Measurements from ENCODE around the gene ZNF691.
"Not testable (repeated sequence)": the region's sequence is repeated elsewhere in the genome, so short reads cannot be mapped to it uniquely, and the experiment has no call there.

ZNF691 gene

GRCh38 chr1:42846257-42847110, at the start of gene ZNF691:
ZNF691 (plus strand) TSS chr1:42846613; CDS start chr1:42849659, 3,046 bp downstream.
- peak; percentile 92 to 93 for DNase-seq

- no peak for DNase-seq
These were observed 49.0 kb upstream of the ZNF691 start for GRCh38 chr1:42797414-42797813.

GRCh38 chr1:42797979-42798378, 48.4 kb upstream of the ZNF691 start:
- DNase-seq, result no peak

GRCh38 chr1:42801832-42802473, 44.5 kb upstream of the ZNF691 start:
- no peak for DNase-seq

GRCh38 chr1:42806171-42806570, 40.2 kb upstream of the ZNF691 start:
- no peak for DNase-seq

GRCh38 chr1:42806593-42806992, 39.8 kb upstream of the ZNF691 start:
- no peak for DNase-seq

GRCh38 chr1:42807056-42807668, 39.3 kb upstream of the ZNF691 start:
- DNase-seq, result no peak

GRCh38 chr1:42814815-42815214, 31.6 kb upstream of the ZNF691 start:
- DNase-seq, result not testable (repeated sequence)

GRCh38 chr1:42815941-42816584, 30.4 kb upstream of the ZNF691 start:
- DNase-seq, result no peak

- DNase-seq, result peak; percentile 92 to 93
These were observed 29.6 kb upstream of the ZNF691 start, which contains the start of the genes ERMAP and SVBP for GRCh38 chr1:42816585-42817439. ERMAP (plus strand) TSS chr1:42817122; CDS start chr1:42830449, 13,327 bp downstream. SVBP (minus strand) TSS chr1:42817397; CDS start chr1:42816544, 853 bp downstream.

GRCh38 chr1:42817440-42817767, 29.0 kb upstream of the ZNF691 start:
- no peak for DNase-seq

GRCh38 chr1:42817976-42818375, 28.4 kb upstream of the ZNF691 start:
- DNase-seq, result no peak

- DNase-seq, result no peak
These were observed 25.6 kb upstream of the ZNF691 start for GRCh38 chr1:42820813-42821212.

- DNase-seq, result no peak
These were observed 24.7 kb upstream of the ZNF691 start for GRCh38 chr1:42821690-42822089.

- DNase-seq, result no peak
These were observed 23.5 kb upstream of the ZNF691 start for GRCh38 chr1:42822800-42823392.

GRCh38 chr1:42824481-42825035, 21.9 kb upstream of the ZNF691 start:
- no peak for DNase-seq

GRCh38 chr1:42825036-42825851, 21.2 kb upstream of the ZNF691 start:
- DNase-seq, result no peak

- DNase-seq, result no peak
These were observed 15.8 kb upstream of the ZNF691 start for GRCh38 chr1:42830631-42831030.

- no peak for DNase-seq
These were observed 15.1 kb upstream of the ZNF691 start for GRCh38 chr1:42831273-42831672.

- no peak for DNase-seq
These were observed 13.7 kb upstream of the ZNF691 start for GRCh38 chr1:42832641-42833240.

Measured in CD4-positive, alpha-beta T cell treated with Interleukin-1 beta for 1 hour (primary cell).